ENCODE data around the gene RAB5B.
A peak's percentile ranks its signal among the peaks of the same experiment; 100 is the strongest.

RAB5B gene

GRCh38 chr12:55973599-55974307 lies at the start of gene RAB5B:
RAB5B (plus strand) TSS chr12:55974078; CDS start chr12:55986961, 12,883 bp downstream.
- H3K4me2 ChIP-seq (ENCODE audit: insufficient read depth, low read length) = peak within 1 kb of the TSS; percentile 72
- H3K4me1 ChIP-seq (ENCODE audit: insufficient read depth, low read length) = peaks cover 61% of the 10 kb centered on the region
- DNase-seq = peak; percentile 100
- 0 out of 2 replicates have a peak, but pooled peaks cover 2% of the 10 kb centered on the region for H4K20me1 ChIP-seq (ENCODE audit: insufficient read depth, low read length)
- ATAC-seq (ENCODE audit: insufficient read depth, low read depth) = peak; percentile 91
- peaks cover 63% of the 10 kb centered on the region for H3K79me2 ChIP-seq (ENCODE audit: insufficient read depth, low read length)
- H3K4me3 ChIP-seq (ENCODE audit: low read depth in 1 of 2, low read length in 2 of 2) = peak within 1 kb of the TSS; percentile 86 to 93
- H3K27ac ChIP-seq (ENCODE audit: low read length) = peak within 1 kb of the TSS; percentile 78
- H3K27me3 ChIP-seq (ENCODE audit: insufficient read depth, low read length, poor library complexity) = no peaks in the 10 kb centered on the region
- H2AFZ ChIP-seq (ENCODE audit: low read depth, low read length) = peak within 1 kb of the TSS; percentile 78
- no peaks in the 10 kb centered on the region for H3K9me3 ChIP-seq (ENCODE audit: insufficient read depth, low read length, severe bottlenecking)
- peaks cover 48% of the 10 kb centered on the region for H3K36me3 ChIP-seq (ENCODE audit: insufficient read depth, low read length)
- peak within 1 kb of the TSS; percentile 89 for H3K9ac ChIP-seq (ENCODE audit: low read depth, low read length)
- no peak for TF ChIP-seq CTCF (IDR thresholded peaks at IDR 0.05; ENCODE audit: borderline replicate concordance, extremely low read depth, low read length, poor library complexity, severe bottlenecking)
- no peak for TF ChIP-seq EZH2 (IDR thresholded peaks at IDR 0.05; ENCODE audit: borderline replicate concordance, low read depth, low read length, severe bottlenecking)

- H3K36me3 ChIP-seq (ENCODE audit: insufficient read depth, low read length) = peaks cover 45% of the 10 kb centered on the region
Measured at GRCh38 chr12:55925371-55925770, 48.5 kb upstream of the RAB5B start.

GRCh38 chr12:55925870-55926737 lies 47.8 kb upstream of the RAB5B start:
- peaks cover 45% of the 10 kb centered on the region for H3K36me3 ChIP-seq (ENCODE audit: insufficient read depth, low read length)
- H3K4me3 ChIP-seq (ENCODE audit: low read depth in 1 of 2, low read length in 2 of 2) = peak overlapping the region; percentile 70 to 78
- no peak for ATAC-seq (ENCODE audit: insufficient read depth, low read depth)
- TF ChIP-seq EZH2 (IDR thresholded peaks at IDR 0.05; ENCODE audit: borderline replicate concordance, low read depth, low read length, severe bottlenecking) (no peak), CTCF (IDR thresholded peaks at IDR 0.05; ENCODE audit: borderline replicate concordance, extremely low read depth, low read length, poor library complexity, severe bottlenecking) (no peak)
- no peaks in the 10 kb centered on the region for H3K9me3 ChIP-seq (ENCODE audit: insufficient read depth, low read length, severe bottlenecking)
- H2AFZ ChIP-seq (ENCODE audit: low read depth, low read length) = peak overlapping the region; percentile 77
- H3K9ac ChIP-seq (ENCODE audit: low read depth, low read length) = peak overlapping the region; percentile 99
- H4K20me1 ChIP-seq (ENCODE audit: insufficient read depth, low read length) = peaks cover 10% of the 10 kb centered on the region; the same call in 1 of the 2 replicates
- peaks cover 64% of the 10 kb centered on the region for H3K4me1 ChIP-seq (ENCODE audit: insufficient read depth, low read length)
- peak overlapping the region; percentile 99 for H3K27ac ChIP-seq (ENCODE audit: low read length)
- DNase-seq = peak; percentile 16
- peak overlapping the region; percentile 94 for H3K4me2 ChIP-seq (ENCODE audit: insufficient read depth, low read length)
- H3K79me2 ChIP-seq (ENCODE audit: insufficient read depth, low read length) = peaks cover 77% of the 10 kb centered on the region
- no peaks in the 10 kb centered on the region for H3K27me3 ChIP-seq (ENCODE audit: insufficient read depth, low read length, poor library complexity)

More at GRCh38 chr12:55925371-55925770, 48.5 kb upstream of the RAB5B start:
- Histone ChIP-seq H3K9me3 (ENCODE audit: insufficient read depth, low read length, severe bottlenecking) (no peaks in the 10 kb centered on the region), H3K27ac (ENCODE audit: low read length) (peak overlapping the region; percentile 99), H3K79me2 (ENCODE audit: insufficient read depth, low read length) (peaks cover 83% of the 10 kb centered on the region), H3K4me3 (ENCODE audit: low read depth in 1 of 2, low read length in 2 of 2) (peak overlapping the region in 1 of 2 experiments; percentile 70; a peak in 1 of 4 replicates), H4K20me1 (ENCODE audit: insufficient read depth, low read length) (peaks cover 10% of the 10 kb centered on the region; the same call in 1 of the 2 replicates), H3K4me1 (ENCODE audit: insufficient read depth, low read length) (peaks cover 60% of the 10 kb centered on the region), H3K4me2 (ENCODE audit: insufficient read depth, low read length) (peak overlapping the region; percentile 94), H3K9ac (ENCODE audit: low read depth, low read length) (no peak overlapping the region; the same call in 1 of the 2 replicates), H2AFZ (ENCODE audit: low read depth, low read length) (no peak overlapping the region), H3K27me3 (ENCODE audit: insufficient read depth, low read length, poor library complexity) (no peaks in the 10 kb centered on the region)
- TF ChIP-seq EZH2 (IDR thresholded peaks at IDR 0.05; ENCODE audit: borderline replicate concordance, low read depth, low read length, severe bottlenecking) (no peak), CTCF (IDR thresholded peaks at IDR 0.05; ENCODE audit: borderline replicate concordance, extremely low read depth, low read length, poor library complexity, severe bottlenecking) (no peak)
- DNase-seq (no peak), ATAC-seq (ENCODE audit: insufficient read depth, low read depth) (no peak)

Data from DND-41 (cell line).